ENCODE results near the gene PKN3.

Gene PKN3

DNA sequence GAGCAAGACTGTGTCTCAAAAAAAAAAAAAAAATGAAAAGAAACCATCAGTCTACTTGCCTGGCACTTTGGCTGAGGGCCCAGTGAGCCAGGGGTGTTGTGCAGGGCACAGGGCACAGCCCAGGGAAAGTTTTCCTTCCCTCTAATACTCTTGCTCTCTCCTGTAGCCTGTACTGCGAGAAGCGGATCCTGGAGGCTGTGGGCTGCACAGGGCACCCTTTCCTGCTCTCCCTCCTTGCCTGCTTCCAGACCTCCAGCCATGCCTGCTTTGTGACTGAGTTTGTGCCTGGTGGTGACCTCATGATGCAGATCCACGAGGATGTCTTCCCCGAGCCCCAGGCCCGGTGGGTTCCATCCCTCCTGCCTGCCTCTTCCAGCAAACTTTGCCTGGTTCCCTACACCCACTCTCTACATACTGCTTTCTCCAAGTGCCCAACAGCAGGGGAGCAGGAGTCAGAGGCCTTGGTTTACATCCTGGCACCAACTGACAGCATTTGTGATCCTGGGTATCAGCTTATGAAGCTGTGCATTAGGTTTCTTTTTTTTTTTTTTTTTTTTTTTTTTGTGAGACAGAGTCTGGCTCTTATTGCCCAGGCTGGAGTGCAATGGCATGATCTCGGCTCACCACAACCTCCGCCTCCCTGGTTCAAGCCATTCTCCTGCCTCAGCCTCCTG is 14.4 kb downstream of the PKN3 start:
- DNase-seq (ENCODE audit: low spot score), result no peak

- DNase-seq (ENCODE audit: low spot score), result no peak
These were observed 15.7 kb downstream of the PKN3 start for GRCh38 chr9:128718047-128718446.

DNA sequence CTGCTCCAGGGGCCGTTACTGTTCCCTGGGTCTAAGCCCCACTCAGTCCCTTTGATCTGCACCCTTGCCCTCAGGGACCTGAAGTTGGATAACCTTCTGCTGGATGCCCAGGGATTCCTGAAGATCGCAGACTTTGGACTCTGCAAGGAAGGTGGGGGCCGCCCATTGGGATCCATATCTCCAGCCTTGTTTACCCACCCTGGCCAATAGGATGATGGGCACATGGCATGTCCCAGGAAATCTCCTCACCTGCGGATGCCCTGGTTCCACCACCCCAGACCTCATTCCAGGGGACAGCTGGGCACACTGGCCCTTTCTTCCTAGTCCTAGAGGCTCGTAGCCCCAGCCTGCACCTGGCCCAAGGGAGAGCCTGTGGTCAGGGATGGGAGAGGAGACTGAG is 16.2 kb downstream of the PKN3 start:
- no peak for DNase-seq (ENCODE audit: low spot score)

GRCh38 chr9:128719919-128720605 is 17.8 kb downstream of the PKN3 start:
- no peak for DNase-seq (ENCODE audit: low spot score)

- no peak for DNase-seq (ENCODE audit: low spot score)
These were observed 18.7 kb downstream of the PKN3 start for GRCh38 chr9:128720841-128721486.

DNA sequence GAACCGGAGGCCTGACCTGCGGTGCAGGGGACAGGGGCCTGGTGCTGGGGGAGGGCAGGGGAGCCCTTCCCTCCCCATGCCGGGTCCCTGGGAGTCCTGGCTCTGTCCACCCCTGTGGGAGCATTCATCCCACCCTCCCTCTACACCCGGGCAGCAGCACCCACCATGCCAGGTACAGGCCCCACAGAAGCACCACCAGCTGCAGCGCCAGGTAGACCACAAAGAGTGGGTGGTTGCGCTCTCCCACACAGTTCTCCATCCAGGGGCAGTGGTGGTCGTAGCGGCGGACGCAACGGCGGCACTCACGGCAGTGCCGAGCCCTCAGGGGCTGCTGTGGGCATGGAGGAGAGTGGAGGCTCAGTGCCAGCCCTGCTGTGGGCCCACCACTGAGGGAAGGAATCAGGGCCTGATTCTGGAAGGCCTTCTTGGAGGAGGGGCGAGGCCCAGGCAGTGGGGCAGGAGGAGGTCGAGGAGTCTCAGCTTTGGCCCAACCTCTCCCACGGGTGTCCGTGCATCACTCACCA is 19.2 kb downstream of the PKN3 start:
- no peak for DNase-seq (ENCODE audit: low spot score)

- no peak for DNase-seq (ENCODE audit: low spot score)
These were observed 20.4 kb downstream of the PKN3 start for GRCh38 chr9:128722380-128723351.

- no peak for DNase-seq (ENCODE audit: low spot score)
These were observed 21.1 kb downstream of the PKN3 start for GRCh38 chr9:128723352-128723865.

GRCh38 chr9:128723866-128724743 is 21.8 kb downstream of the PKN3 start, which contains the start of gene ZDHHC12:
Gene ZDHHC12, minus strand, starts transcription at chr9:128724127. Its CDS starts 34 bp downstream, at chr9:128724093.
- peak; percentile 84 for DNase-seq (ENCODE audit: low spot score)

DNA sequence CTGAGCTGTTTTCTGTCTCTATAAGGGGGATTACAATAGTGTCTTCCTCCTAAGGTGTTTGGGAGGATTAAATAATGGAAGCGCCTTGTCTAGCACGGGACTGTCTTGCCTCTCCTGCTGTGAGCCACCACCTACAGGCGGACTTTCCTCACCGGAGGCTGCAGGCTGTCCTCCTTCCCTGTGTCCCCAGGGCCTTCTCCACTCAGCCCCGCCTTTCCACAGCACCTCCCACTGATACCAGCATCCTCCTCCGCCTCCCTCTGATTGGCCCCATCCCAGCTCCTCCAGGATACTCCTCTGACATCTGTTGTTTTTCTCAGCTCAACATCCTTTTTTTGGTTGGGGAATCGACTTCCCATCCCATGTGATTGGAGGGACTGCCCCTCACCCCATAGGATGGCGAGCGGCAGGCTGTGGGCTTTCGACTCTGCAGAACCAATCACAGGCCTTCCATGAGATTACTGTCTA is 22.5 kb downstream of the PKN3 start:
- peak; percentile 18 for DNase-seq (ENCODE audit: low spot score)

DNA sequence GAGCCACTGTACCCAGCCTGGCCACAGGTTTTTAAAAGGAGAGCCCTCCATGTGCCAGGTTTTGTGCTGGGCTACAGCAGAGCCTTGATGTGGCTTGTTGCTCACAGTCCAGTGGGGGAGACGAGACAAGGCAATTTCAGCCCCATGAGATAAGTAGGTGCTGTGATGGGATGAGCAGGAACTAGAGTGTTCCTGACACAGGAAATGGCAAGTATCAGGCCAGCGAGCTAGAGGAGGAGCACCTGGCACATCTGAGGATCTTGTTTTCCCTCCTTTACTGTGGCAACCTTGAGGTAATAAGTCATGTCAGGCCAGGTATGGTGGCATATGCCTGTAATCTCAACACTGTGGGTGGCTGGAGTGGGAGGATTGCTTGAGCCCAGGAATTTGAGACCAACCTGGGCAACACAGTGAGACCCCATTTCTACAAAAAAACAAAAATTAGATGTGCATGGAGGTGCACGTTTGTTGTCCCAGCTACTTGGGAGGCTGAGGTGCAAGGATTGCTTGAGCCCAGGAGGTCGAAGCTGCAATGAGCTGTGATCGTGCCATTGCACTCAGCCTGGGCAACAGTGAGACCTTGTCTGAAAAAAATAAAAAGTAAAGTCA is 25.4 kb downstream of the PKN3 start:
- no peak for DNase-seq (ENCODE audit: low spot score)

DNA sequence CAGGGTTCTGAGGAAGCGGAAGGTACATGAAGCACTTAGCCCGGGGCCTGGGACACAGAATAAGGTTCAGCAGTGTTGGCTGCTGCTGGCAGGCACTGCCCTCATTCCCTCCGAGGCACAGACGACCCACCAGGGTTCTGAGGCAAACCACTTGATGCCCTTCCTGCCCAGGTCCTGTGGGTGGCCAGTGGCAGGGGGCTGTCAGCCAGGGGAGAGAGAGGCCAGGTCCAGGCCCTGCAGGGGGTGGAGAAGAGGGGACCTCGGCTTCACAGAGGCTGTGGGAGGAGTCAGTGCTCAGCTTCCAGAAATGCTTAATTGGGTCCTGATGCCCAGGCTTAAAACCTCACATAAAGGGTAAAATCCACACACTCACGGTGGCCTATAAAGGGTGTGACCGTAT is 26.0 kb downstream of the PKN3 start:
- no peak for DNase-seq (ENCODE audit: low spot score)

DNA sequence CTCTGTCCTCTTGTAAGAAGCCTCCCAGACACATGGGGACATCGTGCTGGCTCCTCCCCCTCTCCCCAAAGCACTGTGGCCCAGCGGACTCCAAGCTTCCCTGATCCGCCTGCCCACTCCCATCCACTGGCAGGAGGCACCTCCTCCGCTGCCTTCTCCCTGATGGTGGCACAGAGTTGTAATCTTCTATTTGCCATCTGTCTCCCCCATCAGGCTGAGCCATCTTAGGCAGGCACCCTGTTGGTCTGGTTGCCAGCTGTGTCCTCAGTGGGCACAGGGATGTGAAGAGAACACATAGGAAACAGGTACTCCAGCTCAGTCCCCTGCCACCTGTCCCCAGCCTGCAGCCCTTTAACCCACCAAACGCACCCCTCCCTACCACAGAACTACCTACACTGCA is 27.0 kb downstream of the PKN3 start:
- DNase-seq (ENCODE audit: low spot score), result no peak

- no peak for DNase-seq (ENCODE audit: low spot score)
These were observed 27.6 kb downstream of the PKN3 start for GRCh38 chr9:128729766-128730517.

DNA sequence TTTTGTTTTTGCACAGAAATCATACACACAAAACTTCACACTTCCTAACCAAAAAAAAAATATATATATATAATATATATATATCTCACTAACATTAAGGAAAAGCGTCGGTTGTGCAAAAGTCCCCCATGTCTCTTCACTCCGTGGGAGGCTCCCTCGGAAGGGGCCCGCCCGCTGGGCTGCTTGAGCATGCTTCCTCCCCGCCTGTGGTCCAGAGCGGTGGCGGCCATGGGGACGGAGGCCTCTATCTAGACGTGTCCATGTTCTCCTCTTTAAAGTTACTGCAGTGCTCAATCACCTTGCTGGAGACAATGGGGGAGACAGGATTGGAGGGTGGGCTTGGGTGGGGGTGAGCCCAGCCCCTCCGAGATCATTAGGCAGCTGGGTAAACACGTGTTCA is 28.8 kb downstream of the PKN3 start:
- no peak for DNase-seq (ENCODE audit: low spot score)

DNA sequence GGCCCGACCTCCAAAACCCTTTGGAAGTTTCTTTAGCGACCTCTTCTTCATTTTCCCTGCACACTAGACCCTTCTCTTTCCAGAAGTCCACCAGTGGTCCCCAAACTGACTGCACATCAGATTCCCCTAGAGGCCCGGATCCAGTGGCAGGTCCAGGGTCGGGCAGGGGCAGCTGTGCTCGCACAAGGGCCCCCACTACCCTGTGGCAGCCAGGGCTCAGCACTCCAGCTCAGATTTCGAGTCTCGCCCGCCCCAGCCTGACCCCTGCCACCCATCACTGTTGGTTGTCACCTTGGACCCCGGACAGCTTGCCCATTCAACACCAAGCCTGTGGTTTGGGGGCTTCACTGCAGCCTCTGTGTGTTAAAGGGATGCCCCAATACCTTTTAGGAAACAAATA is 29.4 kb downstream of the PKN3 start:
- no peak for DNase-seq (ENCODE audit: low spot score)

DNA sequence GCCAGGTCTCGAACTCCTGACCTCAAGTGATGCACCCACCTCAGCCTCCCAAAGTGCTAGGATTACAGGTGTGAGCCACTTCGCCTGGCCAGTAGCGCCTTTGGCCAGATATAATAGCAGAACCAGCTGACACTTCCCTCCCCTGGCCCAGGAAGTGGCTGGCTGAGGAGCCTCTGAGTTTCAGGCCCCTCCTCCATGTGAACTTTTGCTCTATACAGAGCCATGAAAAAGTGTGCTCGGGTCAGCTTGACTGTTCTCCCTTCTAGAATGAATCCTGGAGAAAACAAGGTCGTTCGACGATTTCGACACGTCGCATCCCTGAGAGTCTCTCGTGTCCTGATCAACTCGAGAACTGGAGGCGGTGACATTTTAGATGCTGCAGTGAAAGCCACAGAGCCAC is 30.3 kb downstream of the PKN3 start:
- DNase-seq (ENCODE audit: low spot score), result no peak

- DNase-seq (ENCODE audit: low spot score), result peak; percentile 61
These were observed 31.0 kb downstream of the PKN3 start for GRCh38 chr9:128733256-128733655.

GRCh38 chr9:128735373-128735772 is 33.1 kb downstream of the PKN3 start:
- peak; percentile 30 for DNase-seq (ENCODE audit: low spot score)
